ENCODE data around the gene TATDN2.
"Not testable (repeated sequence)": the region's sequence is repeated elsewhere in the genome, so short reads cannot be mapped to it uniquely, and the experiment has no call there.

The TATDN2 gene

GRCh38 chr3:10272476-10272875, 24.2 kb downstream of the TATDN2 start:
- not testable (repeated sequence) for DNase-seq

- no peak for DNase-seq
These were observed 24.7 kb downstream of the TATDN2 start for GRCh38 chr3:10272977-10273376.

GRCh38 chr3:10273702-10274305, 25.5 kb downstream of the TATDN2 start:
- no peak for DNase-seq

- DNase-seq, result no peak
These were observed 26.3 kb downstream of the TATDN2 start for GRCh38 chr3:10274601-10275000.

GRCh38 chr3:10277115-10277625, 28.9 kb downstream of the TATDN2 start:
- no peak for DNase-seq

- DNase-seq, result no peak
These were observed 30.2 kb downstream of the TATDN2 start for GRCh38 chr3:10278501-10278900.

GRCh38 chr3:10279384-10280176, 31.3 kb downstream of the TATDN2 start:
- no peak for DNase-seq

- no peak for DNase-seq
These were observed 31.9 kb downstream of the TATDN2 start for GRCh38 chr3:10280177-10280529.

GRCh38 chr3:10280571-10280970, 32.3 kb downstream of the TATDN2 start:
- DNase-seq, result no peak

GRCh38 chr3:10281951-10282350, 33.7 kb downstream of the TATDN2 start:
- no peak for DNase-seq

GRCh38 chr3:10283638-10284037, 35.4 kb downstream of the TATDN2 start:
- DNase-seq, result no peak

- DNase-seq, result no peak
These were observed 36.2 kb downstream of the TATDN2 start for GRCh38 chr3:10284496-10284895.

GRCh38 chr3:10285272-10286132, 37.2 kb downstream of the TATDN2 start:
- DNase-seq, result no peak

- no peak for DNase-seq
These were observed 37.9 kb downstream of the TATDN2 start for GRCh38 chr3:10286133-10286524.

- DNase-seq, result no peak
These were observed 38.5 kb downstream of the TATDN2 start for GRCh38 chr3:10286596-10287295.

- DNase-seq, result no peak
These were observed 39.8 kb downstream of the TATDN2 start for GRCh38 chr3:10287936-10288574.

- no peak for DNase-seq
These were observed 40.3 kb downstream of the TATDN2 start for GRCh38 chr3:10288575-10288960.

- no peak for DNase-seq
These were observed 40.8 kb downstream of the TATDN2 start for GRCh38 chr3:10289077-10289476.

GRCh38 chr3:10289787-10290355, 41.6 kb downstream of the TATDN2 start:
- no peak for DNase-seq

GRCh38 chr3:10290481-10291176, 42.4 kb downstream of the TATDN2 start:
- no peak for DNase-seq

GRCh38 chr3:10291641-10292040, 43.4 kb downstream of the TATDN2 start:
- DNase-seq, result no peak

Data from GF-D8 (cell line).